NCI-H2227 (cell line): Measurements from ENCODE around the gene HECW1.
"Not testable (repeated sequence)": the region's sequence is repeated elsewhere in the genome, so short reads cannot be mapped to it uniquely, and the experiment has no call there.

Experiments
- DNase-seq: peaks from one replicate; lab custom pipeline; 2025; ENCODE audit not compliant: unreplicated experiment; lab: John Stamatoyannopoulos, UW

Gene HECW1

DNA sequence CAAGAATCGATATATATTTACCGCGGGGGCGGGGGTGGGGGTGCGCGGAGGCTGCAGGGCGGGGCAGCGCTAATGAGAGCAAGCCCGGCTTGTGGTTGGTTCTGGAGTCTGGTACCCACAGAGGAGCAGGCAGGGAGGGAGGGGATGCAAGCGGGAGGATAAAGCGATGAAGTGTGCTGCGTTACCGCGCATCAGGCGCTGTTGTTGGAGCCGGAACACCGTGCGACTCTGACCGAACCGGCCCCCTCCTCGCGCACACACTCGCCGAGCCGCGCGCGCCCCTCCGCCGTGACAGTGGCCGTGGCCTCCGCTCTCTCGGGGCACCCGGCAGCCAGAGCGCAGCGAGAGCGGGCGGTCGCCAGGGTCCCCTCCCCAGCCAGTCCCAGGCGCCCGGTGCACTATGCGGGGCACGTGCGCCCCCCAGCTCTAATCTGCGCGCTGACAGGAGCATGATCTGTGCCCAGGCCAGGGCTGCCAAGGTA, at the start of gene HECW1:
Gene HECW1 (plus strand): TSS at position 189 of the 482 bp plus-strand sequence. CDS start 131,259 bp downstream, outside the sequence.
- peak; percentile 30 for DNase-seq

DNA sequence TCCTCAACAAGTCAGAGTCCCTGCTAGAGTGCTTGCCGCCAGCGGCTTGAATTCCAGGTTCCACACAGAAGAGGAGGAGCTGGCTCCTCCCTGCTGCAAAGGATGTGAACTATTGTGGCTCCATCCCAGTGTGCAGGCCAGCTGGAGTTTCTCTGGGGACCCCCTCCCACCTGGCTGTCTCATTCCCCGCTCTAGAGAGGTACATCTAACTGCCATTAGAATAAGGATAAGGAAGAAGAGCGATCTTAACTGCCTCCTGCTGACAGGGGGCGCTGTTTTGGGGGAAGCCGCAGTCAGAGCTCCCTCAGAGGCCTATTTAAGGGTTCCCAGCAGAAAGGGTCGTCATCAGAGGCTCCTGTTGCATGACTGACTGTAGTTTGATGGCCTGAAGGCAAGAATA, 40.8 kb upstream of the HECW1 start:
- peak; percentile 12 for DNase-seq

DNA sequence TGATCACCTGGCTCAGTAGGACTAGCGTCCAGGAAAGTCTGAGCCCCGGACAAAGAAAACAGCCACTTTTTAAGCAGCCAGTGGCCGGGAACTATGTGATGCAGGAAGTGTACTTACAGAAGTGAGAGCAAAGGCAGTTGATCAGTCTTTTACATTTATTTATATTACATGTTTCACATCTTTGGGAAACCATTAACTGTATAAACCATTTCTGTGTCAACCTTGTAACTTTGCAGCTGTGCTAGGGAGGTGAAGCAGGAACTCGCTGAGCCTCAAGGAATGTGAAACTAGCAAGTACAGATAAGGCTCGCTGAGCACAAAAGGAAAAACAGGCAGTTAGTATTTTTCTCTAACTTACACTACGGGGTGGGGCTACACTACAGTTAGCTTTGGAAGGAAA, 39.9 kb upstream of the HECW1 start:
- no peak for DNase-seq

DNA sequence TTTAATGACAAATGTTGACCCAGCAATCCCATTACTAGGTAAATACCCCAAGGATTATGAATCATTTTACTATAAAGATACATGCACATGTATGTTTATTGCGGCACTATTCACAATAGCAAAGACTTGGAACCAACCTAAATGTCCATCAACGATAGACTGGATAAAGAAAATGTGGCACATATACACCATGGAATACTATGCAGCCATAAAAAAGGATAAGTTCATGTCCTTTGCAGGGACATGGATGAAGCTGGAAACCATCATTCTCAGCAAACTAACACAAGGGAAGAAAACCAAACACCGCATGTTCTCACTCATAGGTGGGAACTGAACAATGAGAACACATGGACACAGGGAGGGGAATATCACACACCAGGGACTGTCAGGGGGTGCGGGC, 38.6 kb upstream of the HECW1 start:
- not testable (repeated sequence) for DNase-seq

DNA sequence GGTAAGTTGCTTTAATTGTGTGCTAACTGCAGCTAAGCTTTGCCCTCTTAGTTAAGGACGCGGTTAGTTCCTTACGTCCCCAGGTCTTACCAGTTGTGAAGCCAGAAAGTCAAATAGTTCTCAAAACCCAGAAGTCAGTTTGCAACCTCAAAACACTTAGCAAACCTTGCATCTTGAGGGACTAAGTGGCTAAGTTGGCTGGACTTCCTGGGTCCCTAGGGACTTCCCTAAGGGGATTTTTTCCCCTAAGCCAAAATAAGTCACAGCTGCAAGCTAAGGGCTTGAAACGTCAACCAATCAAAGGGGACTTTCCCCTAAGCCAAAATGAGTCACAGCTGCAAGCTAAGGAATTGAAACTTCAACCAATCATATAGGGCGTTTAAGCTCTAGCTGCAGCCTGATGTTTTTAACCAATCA, 36.2 kb upstream of the HECW1 start:
- DNase-seq: no peak

DNA sequence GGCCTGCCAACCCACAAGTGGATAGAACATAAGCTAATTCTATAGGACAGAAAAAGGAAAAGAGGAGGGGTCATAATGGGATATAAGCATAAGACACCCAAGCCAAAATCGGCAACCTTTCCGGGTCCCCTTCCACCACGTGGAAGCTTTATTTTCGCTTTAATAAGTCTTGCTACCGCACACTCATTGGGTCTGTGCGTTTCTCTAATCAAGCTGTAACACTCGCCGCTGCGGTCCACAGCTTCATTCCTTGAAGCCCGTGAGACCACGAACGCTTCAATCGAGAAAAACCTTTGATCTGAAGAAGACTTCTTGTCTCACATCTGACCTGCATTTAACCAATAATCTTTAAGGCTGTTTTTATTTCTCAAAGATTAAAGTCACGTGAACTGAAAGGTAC, 35.8 kb upstream of the HECW1 start:
- no peak for DNase-seq

DNA sequence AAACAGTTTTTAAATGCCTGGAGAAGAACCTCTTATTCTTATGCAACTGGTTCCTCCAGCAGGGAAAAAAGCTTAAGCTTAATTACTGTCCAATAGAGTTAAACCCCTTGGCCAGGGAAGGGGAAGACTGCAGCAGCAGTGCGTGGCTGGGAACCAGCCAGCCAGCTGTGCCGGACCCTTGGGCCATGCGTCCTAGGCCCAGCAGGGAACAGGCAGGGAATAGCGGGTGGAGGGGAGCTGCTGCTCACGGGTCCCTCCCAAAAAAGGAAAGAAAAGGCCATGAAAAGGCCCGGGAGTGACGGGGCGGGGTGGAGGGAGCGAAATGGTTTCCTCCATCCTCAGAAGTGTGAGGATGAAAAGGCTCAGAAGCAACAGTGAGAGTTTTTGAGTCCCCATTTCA, 35.2 kb upstream of the HECW1 start:
- no peak for DNase-seq

DNA sequence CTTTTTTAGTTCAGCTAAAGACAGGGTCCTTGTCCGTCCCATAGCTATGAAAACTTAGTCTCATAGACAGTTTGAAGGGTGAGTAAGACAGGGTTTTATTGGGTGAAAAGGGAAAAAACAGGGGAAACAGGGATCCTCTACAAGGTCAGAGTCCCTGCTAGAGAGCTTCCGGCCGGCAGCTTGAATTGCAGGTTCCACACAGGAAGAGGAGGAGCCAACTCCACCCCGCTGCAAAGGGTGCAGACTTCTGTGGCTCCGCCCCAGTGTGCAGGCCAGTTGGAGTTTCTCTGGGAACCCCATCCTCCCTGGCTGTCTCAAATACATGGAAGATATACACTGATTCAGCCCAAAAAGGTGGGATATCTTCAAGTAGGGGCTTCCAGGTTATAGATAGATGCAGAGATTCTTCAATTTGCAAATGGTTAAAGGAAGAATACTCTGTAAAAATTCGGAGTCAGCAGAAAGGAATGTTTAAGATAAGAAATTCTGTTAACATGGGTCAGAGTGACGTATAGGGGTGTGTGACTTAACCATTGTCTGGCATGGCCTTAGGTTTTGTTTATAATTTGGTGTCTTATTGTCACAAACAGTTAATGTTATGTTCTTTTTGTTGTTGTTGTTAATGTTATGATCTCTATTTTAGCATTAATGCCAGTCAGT, 34.6 kb upstream of the HECW1 start:
- peak; percentile 1 for DNase-seq

DNA sequence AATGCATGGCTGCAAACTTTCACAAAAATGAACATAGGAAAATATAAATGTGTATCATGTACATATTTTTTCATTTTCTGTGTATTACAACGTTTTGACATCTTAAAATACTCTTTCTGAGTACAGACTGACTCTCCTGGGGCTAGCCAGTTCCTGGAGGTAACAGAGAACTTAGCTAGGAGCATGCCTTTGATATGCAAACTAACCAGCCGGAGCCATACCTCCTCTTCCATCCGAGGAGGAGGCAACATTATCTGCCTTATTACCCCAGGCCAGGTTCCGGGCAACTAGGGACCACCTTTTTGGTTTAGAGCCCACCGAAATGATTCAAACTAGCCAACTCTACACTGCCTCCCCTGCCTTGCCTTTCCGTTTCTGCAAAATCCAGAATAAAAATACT, 33.7 kb upstream of the HECW1 start:
- DNase-seq: no peak

DNA sequence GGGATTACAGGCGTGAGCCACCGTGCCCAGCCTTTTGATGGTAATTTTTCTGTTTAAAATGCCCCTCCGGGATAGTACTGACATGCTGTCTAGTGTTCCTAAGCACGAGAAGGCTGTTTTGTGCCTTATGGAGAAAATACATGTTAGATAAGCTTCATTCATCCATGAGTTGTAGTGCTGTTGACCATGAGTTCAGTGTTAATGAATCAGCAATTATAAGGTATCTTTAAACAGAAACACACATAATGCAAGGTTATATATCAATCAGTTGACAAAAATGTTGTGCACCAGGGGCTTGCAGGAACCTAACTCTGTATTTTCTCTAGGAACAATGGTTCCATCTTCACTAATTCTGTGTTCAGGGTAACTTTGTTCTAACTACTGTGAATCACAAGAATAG, 30.8 kb upstream of the HECW1 start:
- no peak for DNase-seq

DNA sequence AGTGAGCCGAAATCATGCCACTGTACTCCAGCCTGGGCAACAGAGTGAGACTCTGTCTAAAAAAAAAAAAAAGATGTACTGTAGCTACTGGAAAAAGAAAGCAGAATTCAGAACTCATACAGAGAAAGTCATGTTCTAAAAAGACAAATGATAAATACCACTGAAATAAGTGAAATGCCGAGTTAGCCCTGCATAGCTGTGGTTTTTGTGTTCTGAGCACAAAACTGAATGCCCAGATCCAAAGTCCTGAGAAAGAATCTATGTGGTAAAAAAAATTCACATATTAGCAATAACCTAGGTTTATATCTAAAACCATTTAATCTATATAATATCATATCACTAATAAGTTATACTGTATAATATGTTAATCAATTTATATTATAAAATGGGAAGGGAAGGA, 29.3 kb upstream of the HECW1 start:
- no peak for DNase-seq

DNA sequence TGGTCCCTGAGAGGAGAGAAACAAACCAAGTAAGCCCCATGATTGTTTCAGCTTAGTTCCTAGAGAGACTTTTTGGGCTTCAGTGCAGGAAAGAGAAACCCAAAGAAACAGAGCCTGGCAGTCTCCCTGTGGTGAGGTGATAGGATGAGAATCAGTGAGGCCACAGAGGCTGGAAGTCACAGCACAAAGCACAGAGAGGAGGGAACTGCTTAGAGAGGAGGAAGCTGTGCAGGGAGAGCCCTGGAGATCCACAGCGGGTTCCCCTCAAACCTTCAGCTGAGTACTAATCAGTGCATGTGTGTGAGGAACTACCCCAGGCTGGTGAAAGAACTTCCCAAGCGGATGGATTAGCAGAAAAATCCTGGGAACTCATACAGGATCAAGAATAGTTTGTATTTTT, 27.4 kb upstream of the HECW1 start:
- no peak for DNase-seq

DNA sequence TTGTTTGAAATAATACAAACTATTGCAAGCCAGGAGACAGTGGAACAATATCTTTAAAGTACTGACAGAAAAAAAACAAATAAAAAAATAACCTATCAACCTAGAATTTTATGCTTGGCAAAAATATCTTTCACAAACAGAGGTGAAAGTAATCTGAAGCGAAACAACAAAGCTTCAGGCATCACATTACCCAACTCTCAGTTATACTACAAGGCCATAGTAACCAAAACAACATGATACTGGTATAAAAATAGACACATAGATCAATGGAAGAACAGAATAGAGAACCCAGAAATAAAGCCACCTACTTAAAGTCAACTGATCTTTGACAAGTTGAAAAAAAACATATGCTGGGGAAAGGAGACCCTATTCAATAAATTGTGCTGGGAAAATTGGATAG, 26.5 kb upstream of the HECW1 start:
- no peak for DNase-seq

DNA sequence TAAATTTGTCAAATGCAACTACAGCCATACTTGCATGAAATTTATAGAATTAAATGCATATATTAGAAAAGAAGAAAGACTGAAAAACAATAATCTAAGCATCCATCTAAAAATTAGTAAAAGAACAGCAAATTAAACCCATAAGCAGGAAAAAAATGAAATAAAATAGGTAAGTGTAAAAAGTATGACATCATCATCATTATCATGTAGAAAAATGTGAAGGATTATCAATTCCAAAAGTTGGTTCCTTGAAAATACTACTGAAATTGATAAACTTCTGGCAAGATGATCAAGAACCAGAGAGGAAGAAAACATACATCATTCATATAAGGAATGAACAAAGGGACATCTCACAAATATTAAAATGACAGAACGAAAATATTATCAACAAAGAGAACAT, 19.6 kb upstream of the HECW1 start:
- DNase-seq: no peak

DNA sequence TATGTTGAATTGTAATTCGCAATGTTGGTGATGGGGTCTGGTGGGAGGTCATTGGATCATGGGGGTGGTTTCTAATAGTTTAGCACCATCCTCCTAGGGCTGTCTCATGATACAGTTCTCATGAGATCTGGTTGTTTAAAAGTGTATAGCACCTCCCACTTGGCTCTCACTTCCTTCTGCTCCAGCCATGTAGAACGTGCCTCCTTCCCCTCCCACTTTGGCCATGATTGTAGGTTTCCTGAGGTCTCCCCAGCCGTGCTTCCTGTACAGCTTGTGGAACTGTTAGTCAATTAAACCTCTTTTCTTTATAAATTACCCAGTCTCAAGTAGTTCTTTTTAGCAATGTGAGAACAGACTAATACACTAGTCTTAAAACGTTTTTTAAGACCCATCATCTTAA, 15.6 kb upstream of the HECW1 start:
- DNase-seq: no peak

DNA sequence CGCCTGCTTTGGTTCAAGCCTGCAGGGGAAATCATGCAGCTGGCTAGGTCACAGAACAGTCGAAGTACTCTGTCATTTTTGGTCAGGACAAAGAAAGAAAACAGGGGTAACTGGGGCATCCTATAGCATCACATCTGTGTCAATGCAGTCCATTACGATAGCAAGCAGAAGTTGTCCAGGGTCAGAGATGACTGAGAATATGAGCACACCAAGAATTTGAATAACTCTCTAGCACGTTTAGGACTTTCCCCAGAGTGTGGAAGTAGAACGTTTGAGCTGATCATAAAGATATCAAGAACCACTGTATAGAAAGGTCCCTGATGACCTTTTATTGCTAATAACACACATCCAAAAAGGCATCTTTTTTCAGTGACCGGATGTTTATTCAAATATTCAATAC, 12.7 kb upstream of the HECW1 start:
- no peak for DNase-seq

DNA sequence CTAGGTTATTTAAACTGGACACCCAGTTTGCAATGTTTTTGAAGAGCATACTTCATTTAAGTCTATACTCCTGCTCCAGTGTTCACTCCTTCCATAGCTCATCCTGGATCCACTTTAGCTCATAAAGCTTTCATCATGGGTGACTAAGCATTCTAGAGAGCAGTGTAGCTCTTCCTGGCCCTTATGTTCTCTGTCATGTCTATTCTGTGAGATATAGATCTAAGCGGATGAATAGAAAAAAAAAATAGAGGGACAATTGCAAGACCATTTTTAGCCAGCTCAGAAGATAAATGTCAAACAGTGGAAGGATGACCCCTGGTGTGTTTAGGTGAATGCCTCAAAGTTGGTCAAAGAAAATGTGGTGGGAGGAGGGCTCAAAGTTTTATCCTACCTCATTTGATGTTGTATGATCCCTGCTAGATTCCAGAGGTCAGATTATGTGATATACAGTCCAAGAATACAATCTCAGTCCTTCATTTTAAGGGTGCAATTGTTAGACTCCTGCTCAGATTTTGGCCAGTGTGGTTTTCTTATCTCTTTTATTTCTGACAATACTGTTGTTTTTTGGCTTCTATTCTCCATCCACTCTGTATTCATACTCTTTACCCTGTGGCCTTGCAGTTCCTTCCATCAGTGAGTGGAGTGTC, 7.5 kb upstream of the HECW1 start:
- no peak for DNase-seq

DNA sequence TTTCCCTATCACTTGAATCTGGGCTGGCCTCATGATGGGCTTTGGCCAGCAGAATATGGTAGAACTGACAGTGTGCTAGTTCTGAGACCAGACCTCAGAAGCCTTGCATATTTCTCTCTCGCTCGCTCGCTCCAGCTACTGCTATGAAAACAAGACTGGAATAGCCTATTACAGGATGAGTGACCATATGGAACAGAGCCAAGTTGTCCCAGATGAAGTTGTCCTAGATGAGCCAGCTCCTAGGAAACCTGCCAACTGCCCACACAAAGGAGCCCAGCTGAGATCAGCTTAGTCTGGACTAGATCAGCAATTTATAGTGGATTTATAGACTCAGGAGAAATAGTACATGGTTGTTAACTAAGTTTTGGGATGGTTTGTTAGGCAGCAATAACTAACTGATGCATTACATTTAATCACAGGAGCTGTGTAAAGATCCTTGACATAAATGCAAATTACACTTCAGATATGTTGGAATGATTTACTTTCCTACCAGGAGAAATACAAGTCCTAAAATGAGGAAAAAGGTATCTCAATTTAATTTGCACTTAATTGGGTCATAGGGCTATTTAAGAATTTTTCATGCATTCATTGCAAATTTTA, 6.8 kb upstream of the HECW1 start:
- DNase-seq: no peak

DNA sequence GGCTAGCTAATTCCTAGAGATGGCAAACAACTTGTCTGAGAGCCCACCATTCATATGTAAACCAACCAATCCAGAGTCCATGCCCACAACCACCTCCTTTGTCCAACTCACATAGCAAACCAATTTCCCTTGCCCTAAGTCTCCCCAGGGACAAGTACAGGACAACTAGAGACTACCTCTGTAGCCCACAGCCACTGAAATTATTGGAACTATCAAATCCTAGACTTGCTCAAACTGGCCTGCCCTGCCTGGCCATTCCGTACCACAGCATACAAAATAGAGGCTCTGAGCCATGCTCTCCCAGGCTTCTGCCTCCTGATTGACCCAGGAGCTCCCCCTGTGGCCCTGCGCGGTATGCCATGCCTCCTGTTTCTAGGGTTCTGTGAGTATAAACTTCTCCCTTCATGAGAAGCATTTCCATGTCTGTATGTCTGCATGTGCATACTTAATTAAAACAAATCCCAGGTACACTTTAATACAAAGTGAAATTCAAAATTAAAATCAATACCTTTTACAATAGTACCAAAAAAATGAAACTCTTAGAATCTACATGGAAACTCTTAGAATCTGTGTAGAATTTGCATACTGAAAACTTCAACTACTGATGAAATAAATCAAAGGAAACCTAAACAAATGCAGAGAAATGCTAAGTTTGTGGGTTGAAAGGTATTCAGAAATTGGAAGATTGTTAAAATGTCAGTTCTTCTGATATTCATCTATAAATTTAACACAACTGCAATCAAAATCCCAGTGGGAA, 4.0 kb upstream of the HECW1 start:
- peak; percentile 53 for DNase-seq

DNA sequence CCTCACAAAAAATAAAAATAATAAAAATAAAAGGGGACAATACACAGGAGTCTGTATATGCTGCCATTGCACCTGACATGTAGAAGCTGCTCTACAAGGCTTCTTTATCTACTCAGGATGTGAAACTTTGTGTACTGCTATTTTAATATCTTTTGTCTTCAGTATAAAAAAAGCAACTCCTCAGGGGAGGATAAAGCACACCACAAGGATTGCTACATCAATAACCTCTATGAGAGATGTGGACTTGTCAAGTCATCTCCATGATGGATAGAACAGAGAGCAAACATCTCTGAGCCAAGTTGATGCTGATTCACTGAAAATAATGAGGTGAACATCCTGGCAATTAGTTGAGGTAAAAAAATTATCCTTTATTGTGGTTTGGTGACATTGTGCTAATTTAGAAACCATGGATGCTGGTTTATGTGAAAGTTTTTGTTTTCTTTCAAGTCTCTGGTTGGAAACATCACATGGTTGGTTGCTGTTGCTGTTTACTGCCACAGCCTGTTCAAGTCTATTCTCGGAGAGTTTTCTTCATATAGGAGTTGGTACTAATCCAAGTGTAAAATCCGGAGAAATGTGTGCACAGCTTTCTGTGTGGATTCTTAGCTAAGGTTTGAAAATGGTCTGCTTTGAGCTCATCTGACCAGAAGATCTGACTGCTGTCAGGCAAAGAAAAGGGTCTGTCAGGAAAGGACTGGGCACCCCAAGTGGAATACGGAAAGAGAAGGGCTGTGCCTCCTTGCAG, 1.5 kb upstream of the HECW1 start:
- DNase-seq: no peak
